NT2/D1 (cell line): ENCODE measurements around the gene CKS2.

Source experiments
- SUZ12 ChIP-seq: IDR thresholded peaks from 2 replicates; pipeline ENCODE4 v1.6.1; 2011; ENCODE audit not compliant: insufficient read length, insufficient read depth; ENCODE audit errors: extremely low read depth
- YY1 ChIP-seq: IDR thresholded peaks from 2 replicates; pipeline ENCODE4 v1.6.1; 2011; ENCODE audit not compliant: insufficient read length, insufficient read depth

DNA sequence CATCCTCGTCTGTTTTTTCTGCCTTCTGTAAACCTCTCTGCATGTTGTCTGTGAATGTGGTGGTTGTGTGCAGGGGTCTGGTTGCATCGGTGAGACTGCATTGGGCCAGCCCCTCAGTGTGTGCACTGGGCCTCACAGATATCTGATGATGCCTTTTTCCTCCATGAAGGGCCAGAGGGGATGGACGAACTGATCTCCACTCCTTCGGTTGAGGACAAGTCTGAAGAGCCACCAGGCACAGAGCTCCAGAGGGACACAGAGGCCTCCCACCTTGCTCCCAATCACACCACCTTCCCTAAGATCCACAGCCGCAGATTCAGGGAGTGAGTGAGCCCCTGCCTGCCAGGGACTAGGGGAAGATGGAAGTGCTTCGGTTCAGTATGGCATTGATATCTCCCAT lies 38.6 kb downstream of the CKS2 start:
- TF ChIP-seq YY1 (no peak), SUZ12 (no peak)
